Measurements from ENCODE around the gene ZNF232. TPM values are rescaled to one million over a fixed set of nuclear protein-coding genes. Genes with fewer than 3 reads are reported as not detected.
"Not testable (repeated sequence)": the region's sequence is repeated elsewhere in the genome, so short reads cannot be mapped to it uniquely, and the experiment has no call there.

Gene ZNF232
- total and polyA plus RNA-seq, 2 experiments from 2014 or later = 24.8 to 24.9 TPM

- Histone ChIP-seq H3K27ac (ENCODE audit: low read depth) (no peak overlapping the region), H4K20me1 (replicated peaks; ENCODE audit: insufficient read depth) (no peaks in the 10 kb centered on the region), H3K9me2 (ENCODE audit: insufficient read depth) (no peaks in the 10 kb centered on the region), H3K4me3 (no peak overlapping the region), H3K4me2 (no peak overlapping the region), H3K27me3 (ENCODE audit: insufficient read depth) (no peaks in the 10 kb centered on the region), H3F3A (replicated peaks; ENCODE audit: low read depth) (no peaks in the 10 kb centered on the region), H3K36me3 (ENCODE audit: insufficient read depth) (no peaks in the 10 kb centered on the region), H3K79me2 (replicated peaks; ENCODE audit: insufficient read depth) (no peaks in the 10 kb centered on the region), H3K4me1 (ENCODE audit: insufficient read depth) (no peaks in the 10 kb centered on the region), H2AFZ (no peak overlapping the region)
- no peaks in the 10 kb centered on the region; the same call in 2 of the 3 replicates for H3K9me3 Mint-ChIP-seq
- ATAC-seq (no peak), DNase-seq (ENCODE audit: low spot score) (no peak)
- H3K27ac Mint-ChIP-seq = no peak overlapping the region
- H3K36me3 Mint-ChIP-seq (ENCODE audit: low read depth) = no peaks in the 10 kb centered on the region
- TF ChIP-seq CTCF (conservative IDR thresholded peaks at IDR 0.05; ENCODE audit: low read depth in 2 of 2) (no peak), POLR2AphosphoS5 (IDR thresholded peaks at IDR 0.05; ENCODE audit: low read depth) (no peak), ZNF331 (CRISPR knock-in tag; IDR thresholded peaks at IDR 0.05; ENCODE audit: low read depth) (no peak), ZNF114 (CRISPR knock-in tag; IDR thresholded peaks at IDR 0.05) (no peak), NANOG (IDR thresholded peaks at IDR 0.05; ENCODE audit: borderline replicate concordance) (no peak), ETS1 (IDR thresholded peaks at IDR 0.05) (no peak)
- H3K4me1 Mint-ChIP-seq = no peaks in the 10 kb centered on the region
- peaks cover 6% of the 10 kb centered on the region for H3K27me3 Mint-ChIP-seq (ENCODE audit: insufficient read depth, low read depth, poor library complexity)
- H3K4me3 Mint-ChIP-seq = no peak overlapping the region
Observed at GRCh38 chr17:5135726-5136579, 24.3 kb upstream of the ZNF232 start.

DNA sequence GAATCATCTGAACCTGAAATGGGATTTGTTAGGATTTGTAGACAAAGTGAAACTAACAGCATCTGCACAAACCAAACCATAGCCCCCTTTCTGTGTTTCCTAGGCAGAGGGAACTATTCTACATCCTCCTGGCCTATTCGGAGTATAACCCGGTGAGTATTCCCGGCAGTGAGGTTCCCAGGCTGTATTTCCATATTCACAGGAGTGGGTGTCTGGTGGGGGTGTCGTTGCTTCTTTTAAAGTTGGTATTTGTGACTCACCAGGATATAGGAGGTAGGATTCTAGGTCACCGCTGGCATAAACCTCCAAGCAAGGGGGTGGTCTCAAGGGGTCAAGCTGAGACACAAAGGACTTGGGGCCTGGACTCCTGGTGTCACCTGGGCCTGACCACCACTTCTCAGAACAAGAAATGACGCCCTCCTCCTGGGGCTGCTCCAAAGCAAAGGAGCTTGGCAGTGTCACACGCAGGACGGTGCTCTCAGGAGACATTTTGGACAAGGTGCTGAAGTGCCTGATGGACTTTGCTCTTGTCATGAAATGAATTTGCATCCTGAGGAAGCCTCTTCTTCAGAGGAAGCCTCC is 23.5 kb upstream of the ZNF232 start:
- not testable (repeated sequence) for H3K4me2 ChIP-seq; H3F3A ChIP-seq (replicated peaks; ENCODE audit: low read depth); H3K27me3 ChIP-seq (ENCODE audit: insufficient read depth); H3K9me2 ChIP-seq (ENCODE audit: insufficient read depth); H3K36me3 Mint-ChIP-seq (ENCODE audit: low read depth); H3K4me3 ChIP-seq; H3K9me3 Mint-ChIP-seq; H3K4me3 Mint-ChIP-seq; H3K27me3 Mint-ChIP-seq (ENCODE audit: insufficient read depth, low read depth, poor library complexity); H3K79me2 ChIP-seq (replicated peaks; ENCODE audit: insufficient read depth); DNase-seq (ENCODE audit: low spot score); H4K20me1 ChIP-seq (replicated peaks; ENCODE audit: insufficient read depth); H3K27ac Mint-ChIP-seq; H3K4me1 Mint-ChIP-seq; H2AFZ ChIP-seq; ATAC-seq; H3K36me3 ChIP-seq (ENCODE audit: insufficient read depth); H3K27ac ChIP-seq (ENCODE audit: low read depth); H3K4me1 ChIP-seq (ENCODE audit: insufficient read depth)

DNA sequence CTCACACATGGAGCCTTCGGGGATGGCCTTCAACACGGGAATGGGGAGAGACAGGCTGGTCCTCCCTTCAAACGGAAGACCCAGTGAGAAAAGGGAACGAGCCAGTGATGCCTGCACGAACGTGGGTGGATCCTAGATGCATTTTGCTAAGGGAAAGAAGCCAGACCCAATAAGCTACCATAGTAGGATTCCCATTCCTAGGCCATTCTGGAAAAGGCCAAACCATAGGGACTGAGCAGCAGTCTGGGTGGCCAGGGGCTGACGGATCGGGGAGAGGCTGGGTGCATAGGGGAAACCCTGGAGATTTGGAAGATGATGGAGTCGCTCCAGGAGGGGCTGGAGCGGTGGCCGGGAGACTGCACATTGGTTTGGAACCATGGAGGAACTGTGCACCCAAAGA is 22.9 kb upstream of the ZNF232 start:
- not testable (repeated sequence) for H3K4me1 ChIP-seq (ENCODE audit: insufficient read depth); H4K20me1 ChIP-seq (replicated peaks; ENCODE audit: insufficient read depth); H3K36me3 Mint-ChIP-seq (ENCODE audit: low read depth); H3K4me2 ChIP-seq; H3K9me3 Mint-ChIP-seq; H3K27ac ChIP-seq (ENCODE audit: low read depth); H2AFZ ChIP-seq; H3K27ac Mint-ChIP-seq; H3F3A ChIP-seq (replicated peaks; ENCODE audit: low read depth); ATAC-seq; H3K79me2 ChIP-seq (replicated peaks; ENCODE audit: insufficient read depth); H3K27me3 Mint-ChIP-seq (ENCODE audit: insufficient read depth, low read depth, poor library complexity); H3K4me3 Mint-ChIP-seq; H3K4me1 Mint-ChIP-seq; H3K27me3 ChIP-seq (ENCODE audit: insufficient read depth); H3K36me3 ChIP-seq (ENCODE audit: insufficient read depth); H3K4me3 ChIP-seq; DNase-seq (ENCODE audit: low spot score); H3K9me2 ChIP-seq (ENCODE audit: insufficient read depth)

- not testable (repeated sequence) for H3K4me3 Mint-ChIP-seq; H3K27ac ChIP-seq (ENCODE audit: low read depth); H3K27ac Mint-ChIP-seq; H3K4me3 ChIP-seq; H3K4me1 Mint-ChIP-seq; H4K20me1 ChIP-seq (replicated peaks; ENCODE audit: insufficient read depth); H3K4me2 ChIP-seq; H3K36me3 ChIP-seq (ENCODE audit: insufficient read depth); H3K9me2 ChIP-seq (ENCODE audit: insufficient read depth); H3K4me1 ChIP-seq (ENCODE audit: insufficient read depth); H3K27me3 ChIP-seq (ENCODE audit: insufficient read depth); H3K27me3 Mint-ChIP-seq (ENCODE audit: insufficient read depth, low read depth, poor library complexity); H3K36me3 Mint-ChIP-seq (ENCODE audit: low read depth); ATAC-seq; DNase-seq (ENCODE audit: low spot score); H3K9me3 Mint-ChIP-seq; H3K79me2 ChIP-seq (replicated peaks; ENCODE audit: insufficient read depth); H3F3A ChIP-seq (replicated peaks; ENCODE audit: low read depth); H2AFZ ChIP-seq
Observed at GRCh38 chr17:5133961-5134360, 22.3 kb upstream of the ZNF232 start.

Data from GM23338 (cell line).